Stimulated activated CD8-positive, alpha-beta memory T cell treated with anti-CD3 and anti-CD28 coated beads, Interleukin-15, amount 100 ng/mL, for 4 hours (primary cell): ENCODE results near the gene CT45A9.
"Not testable (repeated sequence)": the region's sequence is repeated elsewhere in the genome, so short reads cannot be mapped to it uniquely, and the experiment has no call there.

Experiments used
- DNase-seq, 2 donors: peaks; one replicate each; pipeline ENCODE4 v3.0.0-alpha.2; 2020; ENCODE audit warnings: low read depth in 2 of 2

The CT45A9 gene, protein sequence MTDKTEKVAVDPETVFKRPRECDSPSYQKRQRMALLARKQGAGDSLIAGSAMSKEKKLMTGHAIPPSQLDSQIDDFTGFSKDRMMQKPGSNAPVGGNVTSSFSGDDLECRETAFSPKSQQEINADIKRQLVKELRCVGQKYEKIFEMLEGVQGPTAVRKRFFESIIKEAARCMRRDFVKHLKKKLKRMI

DNA sequence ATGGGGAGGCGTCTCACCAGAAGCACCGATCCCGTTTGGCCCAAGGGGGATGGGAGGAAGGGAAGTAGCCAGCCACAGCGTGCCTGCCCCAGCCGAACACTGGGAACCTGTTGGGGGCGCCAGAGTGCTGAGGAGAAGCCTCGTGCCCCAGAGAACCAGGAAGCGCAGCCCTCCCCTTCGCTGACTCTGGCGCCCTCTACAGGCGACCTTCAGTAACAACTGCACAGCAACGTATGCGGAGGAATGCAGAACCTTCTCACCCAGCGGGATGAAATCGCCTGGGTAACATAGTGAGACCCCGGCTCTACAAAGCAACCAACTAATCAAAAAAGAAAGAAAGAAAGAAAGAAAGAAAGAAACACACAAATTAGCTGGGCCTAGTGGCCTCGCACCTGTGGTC is at the start of gene CT45A9:
Gene CT45A9, minus strand, starts transcription at position 101 of the 400 bp plus-strand sequence. CDS start 3,751 bp downstream, outside the sequence.
- DNase-seq: not testable (repeated sequence)

DNA sequence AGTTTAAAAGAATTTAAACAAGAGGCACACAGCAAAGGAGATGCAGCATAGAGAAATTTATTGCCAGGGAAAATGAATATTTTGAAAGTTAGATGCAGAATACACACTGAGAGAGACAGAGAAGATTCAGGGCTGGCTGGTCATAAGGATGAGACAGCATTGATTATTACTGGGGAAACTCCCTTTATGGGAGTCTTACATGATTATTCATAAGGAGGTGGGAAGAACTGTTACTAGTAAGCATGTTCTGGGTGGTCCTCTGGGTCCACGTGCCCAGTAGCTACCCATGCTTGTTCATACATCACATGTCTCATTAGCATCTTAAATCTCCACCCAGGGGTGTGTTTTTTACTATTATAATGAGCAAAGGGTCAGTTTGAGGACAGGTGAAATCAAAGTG is 48.9 kb upstream of the CT45A9 start:
- not testable (repeated sequence) for DNase-seq

DNA sequence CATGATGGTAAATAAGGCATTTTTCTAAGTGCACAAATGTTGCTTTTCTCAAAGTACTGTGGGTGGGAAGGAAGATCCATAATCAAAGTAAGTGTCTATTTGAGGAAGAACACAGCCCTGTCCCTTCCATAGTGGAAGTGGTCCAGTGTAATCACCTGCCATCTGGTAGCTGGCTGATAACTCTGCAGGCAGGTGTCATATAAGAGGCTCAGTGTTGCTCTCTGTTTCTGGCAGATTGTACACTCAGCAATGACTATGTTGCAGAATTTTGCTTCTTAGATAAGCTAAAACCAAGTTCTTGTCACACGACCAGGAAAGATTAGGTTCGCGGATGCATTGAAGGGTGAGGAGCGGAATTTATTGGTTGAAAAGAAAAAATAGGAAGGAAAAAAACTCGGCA is 42.8 kb upstream of the CT45A9 start:
- DNase-seq: no peak

DNA sequence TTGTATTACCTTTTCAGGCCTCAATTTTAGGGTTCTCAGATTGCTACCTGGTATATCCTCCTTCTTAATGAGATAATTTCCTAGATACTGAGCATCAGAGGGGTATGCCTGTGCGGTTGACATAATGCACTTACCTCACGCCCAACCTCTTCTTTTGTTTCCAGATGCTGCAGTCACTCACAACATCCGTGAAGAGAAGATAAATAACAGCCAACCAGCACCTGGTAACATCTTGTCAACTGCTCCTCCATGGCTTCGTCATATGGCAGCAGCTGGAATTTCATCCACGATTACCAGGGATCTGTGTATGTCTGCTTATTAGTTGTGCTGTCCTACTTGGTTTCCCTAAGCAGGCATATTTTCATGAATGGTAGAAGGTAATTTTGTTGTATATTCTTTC is 38.6 kb upstream of the CT45A9 start:
- DNase-seq: no peak

DNA sequence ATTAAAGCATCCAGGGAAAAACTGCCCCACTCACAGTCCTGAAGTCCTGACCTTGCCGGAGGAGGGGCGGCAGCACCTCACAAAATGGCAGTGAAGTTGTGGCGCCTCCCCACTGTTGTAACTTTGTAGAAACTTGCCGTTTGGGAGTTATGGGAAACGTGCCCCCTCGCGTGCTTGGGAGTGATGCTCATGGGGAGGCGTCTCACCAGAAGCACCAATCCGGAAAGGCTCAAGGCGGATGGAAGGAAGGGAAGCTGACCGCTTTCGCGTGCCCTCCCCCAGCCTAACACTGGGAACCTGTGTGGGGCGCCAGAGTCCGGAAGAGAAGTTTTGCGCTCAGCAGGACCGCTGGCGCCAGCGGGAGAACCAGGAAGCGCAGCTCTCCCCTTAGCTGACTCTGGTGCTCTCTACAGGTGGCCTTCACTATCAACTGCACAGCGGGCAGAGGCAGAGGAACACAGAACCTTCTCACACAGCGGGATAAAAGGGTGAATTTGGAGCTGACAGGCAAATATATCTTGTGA is 21.7 kb upstream of the CT45A9 start, which contains the start of the genes CT45A10 and SAGE1:
Gene CT45A10, minus strand, starts transcription at position 151 of the 524 bp plus-strand sequence. CDS start 8,100 bp downstream, outside the sequence.
Gene SAGE1, plus strand, starts transcription at position 423 of the 524 bp plus-strand sequence. CDS start 2,527 bp downstream, outside the sequence.
- DNase-seq: no peak

DNA sequence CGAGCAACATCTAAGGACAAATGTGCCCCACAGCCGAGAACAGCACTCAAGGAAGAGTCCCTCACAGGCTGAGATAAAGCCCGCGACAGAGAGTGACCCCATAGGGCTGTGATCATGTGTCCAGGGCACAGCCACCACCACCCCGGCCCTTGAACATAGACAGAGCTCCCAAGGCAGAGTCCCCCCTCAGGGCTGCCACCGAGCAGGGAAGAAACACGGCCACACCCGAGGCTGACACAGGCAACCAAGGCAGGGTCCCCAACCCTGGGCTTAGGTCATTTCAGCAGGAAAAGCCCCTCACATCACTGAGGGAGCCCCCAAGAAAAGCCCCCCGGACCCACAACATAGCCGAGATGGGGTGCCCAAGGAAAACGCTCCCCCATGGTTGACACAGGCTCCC is 21.2 kb upstream of the CT45A9 start:
- DNase-seq: no peak

DNA sequence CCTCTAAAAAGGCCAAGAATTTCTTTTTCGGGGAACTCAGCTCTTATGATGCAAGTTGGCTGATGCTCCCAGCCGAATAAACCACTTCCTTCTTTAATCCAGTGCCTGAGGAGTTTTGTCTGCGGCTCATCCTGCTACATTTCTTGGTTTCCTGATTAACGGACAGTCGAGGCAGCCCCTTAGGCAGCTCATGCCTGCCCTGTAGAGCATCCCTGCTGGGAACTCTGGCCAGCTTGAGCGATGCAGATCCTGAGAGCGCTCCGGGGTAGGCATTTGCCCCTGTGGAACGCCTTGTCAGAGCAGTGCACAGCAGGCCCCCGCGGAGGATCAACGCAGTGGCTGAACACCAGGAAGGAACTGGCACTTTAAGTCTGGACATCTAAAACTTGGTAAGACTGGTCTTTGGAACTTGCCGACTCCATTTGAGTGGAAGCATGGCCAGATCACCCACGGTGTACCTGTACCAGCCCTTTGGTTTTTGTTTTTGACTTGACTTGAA is 18.5 kb upstream of the CT45A9 start:
- DNase-seq: no peak

DNA sequence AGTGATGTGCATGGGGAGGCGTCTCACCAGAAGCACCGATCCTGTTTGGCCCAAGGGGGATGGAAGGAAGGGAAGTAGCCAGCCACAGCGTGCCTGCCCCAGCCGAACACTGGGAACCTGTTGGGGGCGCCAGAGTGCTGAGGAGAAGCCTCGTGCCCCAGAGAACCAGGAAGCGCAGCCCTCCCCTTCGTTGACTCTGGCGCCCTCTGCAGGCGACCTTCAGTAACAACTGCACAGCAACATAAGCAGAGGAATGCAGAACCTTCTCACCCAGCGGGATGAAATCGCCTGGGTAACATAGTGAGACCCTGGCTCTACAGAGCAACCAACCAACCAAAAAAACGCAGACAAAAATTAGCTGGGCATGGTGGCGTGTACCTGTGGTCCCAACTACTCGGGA is 17.4 kb upstream of the CT45A9 start:
- not testable (repeated sequence) for DNase-seq

DNA sequence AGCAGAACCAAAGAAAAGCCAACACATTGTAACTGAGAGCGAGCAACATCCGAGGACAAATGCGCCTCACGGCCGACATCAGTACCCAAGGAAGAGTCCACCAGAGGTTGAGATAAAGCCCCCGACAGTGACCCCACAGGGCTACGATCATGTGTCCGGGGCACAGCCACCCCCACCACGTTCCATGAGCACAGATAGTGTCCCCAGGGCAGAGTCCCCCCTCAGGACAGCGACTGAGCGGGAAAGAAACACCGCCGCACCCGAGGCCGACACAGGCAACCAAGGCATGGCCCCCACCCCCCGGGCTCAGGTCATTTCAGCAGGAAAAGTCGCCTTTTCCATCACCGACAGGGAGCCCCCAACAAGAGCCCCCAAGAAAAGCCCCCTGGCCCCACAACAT is 16.6 kb upstream of the CT45A9 start:
- DNase-seq: not testable (repeated sequence)

DNA sequence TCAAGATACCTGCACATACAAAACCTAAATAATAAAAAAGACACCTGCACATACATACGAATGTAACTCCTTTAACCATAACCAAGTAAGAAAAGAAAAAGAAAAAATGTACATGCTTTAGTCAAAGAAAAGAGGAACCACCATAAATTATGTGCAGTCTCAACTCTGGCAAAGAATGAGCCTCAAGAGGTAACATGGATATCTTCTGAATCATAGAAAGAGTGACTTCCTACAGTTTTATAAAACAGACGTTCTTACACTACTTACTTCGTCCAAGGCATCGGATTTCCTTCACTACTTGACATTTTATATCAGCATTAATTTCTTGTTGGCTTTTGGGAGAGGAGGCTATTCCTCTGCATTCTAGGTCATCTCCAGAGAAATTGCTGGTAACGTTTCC is 11.1 kb upstream of the CT45A9 start:
- DNase-seq: not testable (repeated sequence)

DNA sequence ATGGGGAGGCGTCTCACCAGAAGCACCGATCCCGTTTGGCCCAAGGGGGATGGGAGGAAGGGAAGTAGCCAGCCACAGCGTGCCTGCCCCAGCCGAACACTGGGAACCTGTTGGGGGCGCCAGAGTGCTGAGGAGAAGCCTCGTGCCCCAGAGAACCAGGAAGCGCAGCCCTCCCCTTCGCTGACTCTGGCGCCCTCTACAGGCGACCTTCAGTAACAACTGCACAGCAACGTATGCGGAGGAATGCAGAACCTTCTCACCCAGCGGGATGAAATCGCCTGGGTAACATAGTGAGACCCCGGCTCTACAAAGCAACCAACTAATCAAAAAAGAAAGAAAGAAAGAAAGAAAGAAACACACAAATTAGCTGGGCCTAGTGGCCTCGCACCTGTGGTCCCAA is 17.2 kb downstream of the CT45A9 start, which contains the start of gene CT45A8:
Gene CT45A8, minus strand, starts transcription at position 101 of the 400 bp plus-strand sequence. CDS start 3,755 bp downstream, outside the sequence.
- not testable (repeated sequence) for DNase-seq

DNA sequence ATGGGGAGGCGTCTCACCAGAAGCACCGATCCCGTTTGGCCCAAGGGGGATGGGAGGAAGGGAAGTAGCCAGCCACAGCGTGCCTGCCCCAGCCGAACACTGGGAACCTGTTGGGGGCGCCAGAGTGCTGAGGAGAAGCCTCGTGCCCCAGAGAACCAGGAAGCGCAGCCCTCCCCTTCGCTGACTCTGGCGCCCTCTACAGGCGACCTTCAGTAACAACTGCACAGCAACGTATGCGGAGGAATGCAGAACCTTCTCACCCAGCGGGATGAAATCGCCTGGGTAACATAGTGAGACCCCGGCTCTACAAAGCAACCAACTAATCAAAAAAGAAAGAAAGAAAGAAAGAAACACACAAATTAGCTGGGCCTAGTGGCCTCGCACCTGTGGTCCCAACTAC is 34.4 kb downstream of the CT45A9 start, which contains the start of gene CT45A7:
Gene CT45A7, minus strand, starts transcription at position 101 of the 400 bp plus-strand sequence. CDS start 3,747 bp downstream, outside the sequence.
- not testable (repeated sequence) for DNase-seq

DNA sequence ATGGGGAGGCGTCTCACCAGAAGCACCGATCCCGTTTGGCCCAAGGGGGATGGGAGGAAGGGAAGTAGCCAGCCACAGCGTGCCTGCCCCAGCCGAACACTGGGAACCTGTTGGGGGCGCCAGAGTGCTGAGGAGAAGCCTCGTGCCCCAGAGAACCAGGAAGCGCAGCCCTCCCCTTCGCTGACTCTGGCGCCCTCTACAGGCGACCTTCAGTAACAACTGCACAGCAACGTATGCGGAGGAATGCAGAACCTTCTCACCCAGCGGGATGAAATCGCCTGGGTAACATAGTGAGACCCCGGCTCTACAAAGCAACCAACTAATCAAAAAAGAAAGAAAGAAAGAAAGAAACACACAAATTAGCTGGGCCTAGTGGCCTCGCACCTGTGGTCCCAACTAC is 51.7 kb downstream of the CT45A9 start, which contains the start of gene CT45A2:
Gene CT45A2, minus strand, starts transcription at position 101 of the 400 bp plus-strand sequence. CDS start 3,747 bp downstream, outside the sequence.
- DNase-seq: not testable (repeated sequence)
